Tibial nerve (tissue), 4 donors: Measurements from ENCODE around the gene CCDC34. TPM values are rescaled to one million over a fixed set of nuclear protein-coding genes. Genes with fewer than 3 reads are reported as not detected.

Experiments
- DNase-seq, 2 donors: peaks; one replicate each; pipeline ENCODE4 v3.0.0-alpha.2; 2019; ENCODE audit warnings: low spot score in 2 of 2
- H3K27ac ChIP-seq, 4 donors: fragments of 200-600 bp; sonication (generic) in 3 of 4; one replicate each; pipeline ENCODE4 v1.5.1; 2017 to 2019; ENCODE audit warnings: mild to moderate bottlenecking in 1 of 4
- H3K27me3 ChIP-seq, 2 donors: fragments of 200-600 bp; sonication (generic) in 1 of 2; one replicate each; pipeline versions ENCODE4 v1.5.1 to v1.6.0; 2017 to 2019
- H3K36me3 ChIP-seq, 3 donors: fragments of 200-600 bp; sonication (generic); one replicate each; pipeline ENCODE4 v1.5.1; 2018 to 2019
- H3K4me1 ChIP-seq, 4 donors: fragments of 200-600 bp; sonication (generic) in 3 of 4; one replicate each; pipeline ENCODE4 v1.5.1; 2017 to 2019
- H3K4me3 ChIP-seq, 4 donors: fragments of 200-600 bp; sonication (generic) in 3 of 4; one replicate each; pipeline ENCODE4 v1.5.1; 2017 to 2019; ENCODE audit warnings: mild to moderate bottlenecking in 1 of 4, moderate library complexity in 1 of 4
- H3K9me3 ChIP-seq, 4 donors: fragments of 200-600 bp; sonication (generic) in 3 of 4; one replicate each; pipeline ENCODE4 v1.5.1; 2017 to 2019
- CTCF ChIP-seq, 5 experiments: fragments of 200-600 bp in 3 of 5; fragments of 450-650 bp in 2 of 5; sonication (generic) in 3 of 5; IDR thresholded peaks; one replicate each; pipeline ENCODE4 v1.5.1; 2016 to 2019; ENCODE audit warnings: antibody characterized with exemption in 5 of 5, mild to moderate bottlenecking in 3 of 5, moderate library complexity in 2 of 5
- EP300 ChIP-seq, 2 donors: sonication (generic); formaldehyde crosslinking; IDR thresholded peaks; one replicate each; pipeline ENCODE4 v1.6.1; 2017; ENCODE audit warnings: antibody characterized with exemption in 2 of 2, mild to moderate bottlenecking in 1 of 2
- POLR2A ChIP-seq, 2 donors: fragments of 450-650 bp; IDR thresholded peaks; one replicate each; pipeline ENCODE4 v1.6.1; 2017; ENCODE audit warnings: antibody characterized with exemption in 2 of 2, mild to moderate bottlenecking in 2 of 2, moderate library complexity in 2 of 2
- WGBS, 2 donors: methylation state at CpG; one replicate each; pipeline ENCODE4 v1.1.5; 2018; 5-methylcytosine and 5-hydroxymethylcytosine counted together
- total RNA-seq, 4 donors: library from RNA; depleted of rRNA; stranded (reverse); fragments of >200 nt; gene quantifications; one replicate each; pipeline ENCODE4 v1.1.0, GENCODE V29; 2016

Gene CCDC34
- total RNA-seq, 4 donors from 2014 or later, result 1.4 to 11.5 (median 4.7) TPM

GRCh38 chr11:27383645-27384044 is 20.6 kb upstream of the CCDC34 start:
- TF ChIP-seq POLR2A (IDR thresholded peaks at IDR 0.05) (no peak), CTCF (IDR thresholded peaks at IDR 0.05) (no peak), EP300 (IDR thresholded peaks at IDR 0.05) (no peak)
- Histone ChIP-seq H3K27ac (no peak overlapping the region), H3K4me1 (peaks cover 0 to 16% (median 6%) of the 10 kb centered on the region in 4 donors), H3K9me3 (no peaks in the 10 kb centered on the region), H3K27me3 (no peaks in the 10 kb centered on the region), H3K36me3 (peaks cover 0 to 20% (median 0%) of the 10 kb centered on the region in 3 donors), H3K4me3 (no peak overlapping the region)
- no peak for DNase-seq
- WGBS, 2 donors, result 49 to 50% methylated on average over 1 of the region's 1 CpG

GRCh38 chr11:27381238-27381666 is 18.2 kb upstream of the CCDC34 start:
- 70 to 83% methylated on average over 4 to 5 of the region's 5 CpGs for WGBS, 2 donors
- H3K4me1 ChIP-seq, result peaks cover 0 to 9% (median 2%) of the 10 kb centered on the region in 4 donors
- H3K27ac ChIP-seq, result no peak overlapping the region
- TF ChIP-seq EP300 (IDR thresholded peaks at IDR 0.05), result no peak
- no peaks in the 10 kb centered on the region for H3K27me3 ChIP-seq
- H3K4me3 ChIP-seq, result no peak overlapping the region
- peaks cover 0 to 27% (median 0%) of the 10 kb centered on the region in 3 donors for H3K36me3 ChIP-seq
- no peaks in the 10 kb centered on the region for H3K9me3 ChIP-seq
- DNase-seq, result no peak

- DNase-seq, result no peak
- no peak for TF ChIP-seq CTCF (IDR thresholded peaks at IDR 0.05)
- no peak for TF ChIP-seq EP300 (IDR thresholded peaks at IDR 0.05)
- TF ChIP-seq POLR2A (IDR thresholded peaks at IDR 0.05), result no peak
- H3K27me3 ChIP-seq, result no peaks in the 10 kb centered on the region
- 96 to 97% methylated on average over 2 of the region's 2 CpGs for WGBS, 2 donors
- H3K9me3 ChIP-seq, result no peaks in the 10 kb centered on the region
- H3K4me3 ChIP-seq, result no peak overlapping the region
- no peak overlapping the region for H3K27ac ChIP-seq
- H3K36me3 ChIP-seq, result peaks cover 0 to 27% (median 0%) of the 10 kb centered on the region in 3 donors
- peaks cover 0 to 9% (median 2%) of the 10 kb centered on the region in 4 donors for H3K4me1 ChIP-seq
Observed at GRCh38 chr11:27380771-27381170, 17.8 kb upstream of the CCDC34 start.

GRCh38 chr11:27379449-27379848 is 16.4 kb upstream of the CCDC34 start:
- no peak for DNase-seq
- Histone ChIP-seq H3K9me3 (no peaks in the 10 kb centered on the region), H3K4me1 (peaks cover 0 to under 1% (median 0%) of the 10 kb centered on the region in 4 donors), H3K27me3 (no peaks in the 10 kb centered on the region), H3K36me3 (peaks cover 0 to 40% (median 0%) of the 10 kb centered on the region in 3 donors), H3K4me3 (no peak overlapping the region), H3K27ac (no peak overlapping the region)
- 75 to 86% methylated on average over 3 of the region's 3 CpGs for WGBS, 2 donors
- no peak for TF ChIP-seq EP300 (IDR thresholded peaks at IDR 0.05)
- no peak for TF ChIP-seq CTCF (IDR thresholded peaks at IDR 0.05)
- TF ChIP-seq POLR2A (IDR thresholded peaks at IDR 0.05), result no peak

- Histone ChIP-seq H3K27me3 (no peaks in the 10 kb centered on the region), H3K4me3 (no peak overlapping the region), H3K4me1 (no peaks in the 10 kb centered on the region), H3K36me3 (peaks cover 0 to 75% (median 4%) of the 10 kb centered on the region in 3 donors), H3K27ac (no peak overlapping the region), H3K9me3 (no peaks in the 10 kb centered on the region)
- WGBS, 2 donors, result 86 to 93% methylated on average over 2 of the region's 2 CpGs
- no peak for DNase-seq
- TF ChIP-seq CTCF (IDR thresholded peaks at IDR 0.05), result no peak
- no peak for TF ChIP-seq EP300 (IDR thresholded peaks at IDR 0.05)
- no peak for TF ChIP-seq POLR2A (IDR thresholded peaks at IDR 0.05)
Observed at GRCh38 chr11:27375370-27375769, 12.4 kb upstream of the CCDC34 start.
